ENCODE data around the gene EML3. TPM values are rescaled to one million over a fixed set of nuclear protein-coding genes. Genes with fewer than 3 reads are reported as not detected.

EML3 gene
- total and polyA plus RNA-seq, 11 donors: 8.8 to 40.9 (median 15.3) TPM

DNA sequence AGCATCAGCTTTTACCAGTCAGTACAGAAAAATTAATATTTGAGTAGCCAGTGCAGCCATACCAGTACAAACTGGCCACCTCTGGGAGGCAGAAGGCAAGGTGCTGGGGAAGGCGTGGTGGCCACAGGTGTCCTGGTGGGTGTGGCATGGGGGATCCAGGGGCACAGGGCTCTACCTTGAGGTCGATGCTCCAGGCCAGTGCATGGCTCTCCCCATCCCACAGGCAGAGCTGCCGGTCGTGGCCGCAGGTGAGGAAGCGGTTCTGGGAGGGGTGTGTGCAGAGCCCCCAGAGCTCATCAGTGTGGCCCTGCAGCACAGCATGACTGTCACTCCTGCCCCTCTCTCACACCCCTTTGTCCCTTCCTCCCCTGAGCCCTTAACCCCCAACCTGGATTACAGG, 7.1 kb downstream of the EML3 start:
- H3K27ac ChIP-seq: no peak overlapping the region
- intact Hi-C loops (cut with DNase I): no loop called here
- DNase-seq (peak in 2 of 5 donors; percentile 14 to 51), ATAC-seq (no peak)
- H3K27me3 ChIP-seq: no peaks in the 10 kb centered on the region
- no peak overlapping the region for H3K4me3 ChIP-seq
- TF ChIP-seq, protein P1, sequence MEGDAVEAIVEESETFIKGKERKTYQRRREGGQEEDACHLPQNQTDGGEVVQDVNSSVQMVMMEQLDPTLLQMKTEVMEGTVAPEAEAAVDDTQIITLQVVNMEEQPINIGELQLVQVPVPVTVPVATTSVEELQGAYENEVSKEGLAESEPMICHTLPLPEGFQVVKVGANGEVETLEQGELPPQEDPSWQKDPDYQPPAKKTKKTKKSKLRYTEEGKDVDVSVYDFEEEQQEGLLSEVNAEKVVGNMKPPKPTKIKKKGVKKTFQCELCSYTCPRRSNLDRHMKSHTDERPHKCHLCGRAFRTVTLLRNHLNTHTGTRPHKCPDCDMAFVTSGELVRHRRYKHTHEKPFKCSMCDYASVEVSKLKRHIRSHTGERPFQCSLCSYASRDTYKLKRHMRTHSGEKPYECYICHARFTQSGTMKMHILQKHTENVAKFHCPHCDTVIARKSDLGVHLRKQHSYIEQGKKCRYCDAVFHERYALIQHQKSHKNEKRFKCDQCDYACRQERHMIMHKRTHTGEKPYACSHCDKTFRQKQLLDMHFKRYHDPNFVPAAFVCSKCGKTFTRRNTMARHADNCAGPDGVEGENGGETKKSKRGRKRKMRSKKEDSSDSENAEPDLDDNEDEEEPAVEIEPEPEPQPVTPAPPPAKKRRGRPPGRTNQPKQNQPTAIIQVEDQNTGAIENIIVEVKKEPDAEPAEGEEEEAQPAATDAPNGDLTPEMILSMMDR (IDR thresholded peaks at IDR 0.05): no peak
- no peak for TF ChIP-seq POLR2A (IDR thresholded peaks at IDR 0.05)
- no peaks in the 10 kb centered on the region for H3K9me3 ChIP-seq
- peaks cover 0 to 67% (median 32%) of the 10 kb centered on the region in 9 donors for H3K36me3 ChIP-seq
- H3K4me1 ChIP-seq: peaks cover 0 to 41% (median 14%) of the 10 kb centered on the region in 12 donors
- 90 to 96% (median 92%) methylated on average over 5 to 6 of the region's 6 CpGs for WGBS, 4 donors

DNA sequence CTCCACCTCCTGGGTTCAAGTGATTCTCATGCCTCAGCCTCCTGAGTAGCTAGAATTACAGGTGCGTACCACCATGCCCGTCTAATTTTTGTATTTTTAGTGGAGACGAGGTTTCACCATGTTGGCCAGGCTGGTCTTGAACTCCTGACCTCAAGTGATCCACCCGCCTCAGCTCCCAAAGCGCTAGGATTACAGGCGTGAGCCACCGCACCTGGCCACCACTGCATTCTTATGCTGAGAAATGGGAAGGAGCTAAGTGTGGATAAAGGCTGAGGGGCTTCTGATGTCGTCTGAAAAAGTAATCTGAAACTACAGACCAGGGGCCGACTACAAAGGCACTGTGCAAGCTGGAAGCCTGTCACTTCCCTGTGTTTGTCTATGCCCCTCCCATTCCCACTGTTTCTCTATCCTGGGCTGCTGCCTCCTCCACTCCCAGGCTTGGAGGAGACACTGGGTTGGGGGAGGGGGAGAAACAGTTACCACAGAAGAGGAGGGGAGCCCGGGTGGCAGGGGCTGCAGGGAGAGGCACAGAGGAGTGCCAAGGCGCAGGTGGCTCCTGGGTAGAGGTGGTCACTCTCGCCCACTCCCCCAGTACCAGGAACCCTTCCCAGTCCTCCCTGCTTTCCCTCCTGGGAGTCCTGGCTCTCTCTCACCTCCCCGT, 8.0 kb downstream of the EML3 start:
- intact Hi-C loops (cut with DNase I): loop anchor here in 1 of 10 donors (5.0 kb wide), 1 partner anchor 73 kb away; the partner anchor contains the start of gene UBXN1
- 79 to 87% (median 87%) methylated on average over 13 of the region's 13 CpGs for WGBS, 4 donors
- no peak for TF ChIP-seq POLR2A (IDR thresholded peaks at IDR 0.05)
- TF ChIP-seq, protein P1 (IDR thresholded peaks at IDR 0.05): no peak
- ATAC-seq: no peak
- peaks cover 0 to 67% (median 31%) of the 10 kb centered on the region in 9 donors for H3K36me3 ChIP-seq
- peak in 1 of 5 donors; percentile 11 for DNase-seq
- no peak overlapping the region for H3K27ac ChIP-seq
- no peaks in the 10 kb centered on the region for H3K27me3 ChIP-seq
- H3K9me3 ChIP-seq: no peaks in the 10 kb centered on the region
- H3K4me1 ChIP-seq: peaks cover 4 to 41% (median 22%) of the 10 kb centered on the region in 12 donors
- H3K4me3 ChIP-seq: no peak overlapping the region

DNA sequence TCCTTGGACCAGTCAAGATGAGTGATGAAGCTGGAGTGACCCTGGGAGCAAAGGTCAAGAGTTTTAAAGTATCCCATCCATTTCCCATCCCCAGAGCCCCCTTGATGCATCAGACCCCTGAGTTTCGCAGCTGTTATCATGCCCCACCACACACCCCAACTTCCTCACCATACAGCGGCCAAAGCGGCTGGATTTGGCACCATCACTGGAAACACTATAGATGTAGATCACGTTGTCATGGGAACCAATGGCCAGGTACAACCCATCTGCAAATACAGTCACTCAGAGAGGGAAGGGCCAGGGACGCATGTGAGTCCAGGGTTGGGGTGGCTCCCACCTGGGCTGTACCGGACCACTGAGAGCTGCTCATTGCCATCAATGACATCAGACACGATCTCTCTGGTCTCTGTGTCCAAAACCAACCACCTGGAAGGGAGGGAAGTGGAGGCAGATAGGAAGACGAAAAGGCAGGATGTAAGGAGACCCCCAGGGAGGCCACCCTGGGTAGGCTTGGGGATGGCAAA, 8.7 kb downstream of the EML3 start:
- 92 to 95% (median 94%) methylated on average over 8 of the region's 8 CpGs for WGBS, 4 donors
- Histone ChIP-seq H3K4me3 (no peak overlapping the region), H3K9me3 (no peaks in the 10 kb centered on the region), H3K36me3 (peaks cover 0 to 61% (median 31%) of the 10 kb centered on the region in 9 donors), H3K27me3 (no peaks in the 10 kb centered on the region), H3K27ac (no peak overlapping the region), H3K4me1 (peaks cover 4 to 48% (median 27%) of the 10 kb centered on the region in 12 donors)
- ATAC-seq (no peak), DNase-seq (peak in 1 of 5 donors; percentile 17)
- TF ChIP-seq, protein P1 (IDR thresholded peaks at IDR 0.05): no peak
- TF ChIP-seq POLR2A (IDR thresholded peaks at IDR 0.05): no peak
- intact Hi-C loops (cut with DNase I): loop anchor here in 1 of 10 donors (5.0 kb wide), 1 partner anchor 73 kb away; the partner anchor contains the start of gene UBXN1

DNA sequence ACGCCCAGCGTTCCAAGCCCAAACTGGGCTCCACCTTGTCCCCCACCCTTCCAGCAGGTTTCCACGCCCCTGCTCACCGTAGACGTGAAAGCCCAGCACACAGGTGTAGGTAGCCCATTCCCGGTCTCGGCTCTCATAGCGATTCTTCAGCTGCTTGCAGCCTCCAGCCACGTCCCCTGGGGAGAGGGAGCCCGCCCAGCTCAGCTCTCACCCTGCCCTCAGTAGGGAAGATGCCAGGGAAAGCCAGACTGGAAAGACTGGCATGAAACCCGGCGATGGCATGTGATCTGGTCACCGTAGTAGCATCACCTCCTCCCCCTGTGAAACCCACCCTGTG, 9.5 kb downstream of the EML3 start:
- TF ChIP-seq, protein P1 (IDR thresholded peaks at IDR 0.05): no peak
- WGBS, 4 donors: 52 to 76% (median 62%) methylated on average over 11 to 13 of the region's 13 CpGs
- H3K4me1 ChIP-seq: peaks cover 4 to 48% (median 32%) of the 10 kb centered on the region in 12 donors
- no peaks in the 10 kb centered on the region for H3K27me3 ChIP-seq
- no peaks in the 10 kb centered on the region for H3K9me3 ChIP-seq
- peak overlapping the region in 9 of 12 donors; percentile 81 to 100 (median 90) for H3K4me3 ChIP-seq
- DNase-seq: peak in 3 of 5 donors; percentile 31 to 54 (median 45)
- ATAC-seq: no peak
- peaks cover 0 to 61% (median 29%) of the 10 kb centered on the region in 9 donors for H3K36me3 ChIP-seq
- peak overlapping the region in 7 of 12 donors; percentile 93 to 100 (median 98) for H3K27ac ChIP-seq
- intact Hi-C loops (cut with DNase I): loop anchor here in 1 of 10 donors (5.0 kb wide), 1 partner anchor 74 kb away; the partner anchor contains the start of gene UBXN1
